Small intestine (tissue), 7 donors: ENCODE measurements around the gene SLCO4A1. TPM values are rescaled to one million over a fixed set of nuclear protein-coding genes. Genes with fewer than 3 reads are reported as not detected.
A peak's percentile ranks its signal among the peaks of the same experiment; 100 is the strongest.

Source experiments
- DNase-seq, 2 donors: peaks; one replicate each; pipeline versions ENCODE4 v3.0.0 to v3.0.0-alpha.2; 2013
- FAIRE-seq: peaks from 2 replicates; lab custom pipeline; 2012; peaks lifted over from hg19 to GRCh38; lab: Jason Lieb, UNC
- H3K27ac ChIP-seq, 3 donors: one replicate each; pipeline ENCODE4 v1.5.1; 2013; ENCODE audit warnings: low read length in 2 of 3, mild to moderate bottlenecking in 2 of 3, control low read depth in 1 of 3, inconsistent platforms in 1 of 3, low read depth in 1 of 3, moderate library complexity in 1 of 3
- H3K27me3 ChIP-seq, 3 donors: one replicate each; pipeline ENCODE4 v1.6.1; 2013; ENCODE audit warnings: low read length in 3 of 3, inconsistent platforms in 1 of 3; ENCODE audit not compliant: control insufficient read depth in 3 of 3, insufficient read depth in 3 of 3
- H3K36me3 ChIP-seq, 3 donors: one replicate each; pipeline ENCODE4 v1.6.1; 2013; ENCODE audit warnings: low read length in 3 of 3, inconsistent platforms in 1 of 3, low read depth in 1 of 3, mild to moderate bottlenecking in 1 of 3, moderate library complexity in 1 of 3; ENCODE audit not compliant: control insufficient read depth in 3 of 3, insufficient read depth in 2 of 3
- H3K4me1 ChIP-seq, 3 donors: one replicate each; pipeline ENCODE4 v1.6.1; 2013; ENCODE audit warnings: low read length in 2 of 3, inconsistent platforms in 1 of 3, low read depth in 1 of 3, mild to moderate bottlenecking in 1 of 3, moderate library complexity in 1 of 3; ENCODE audit not compliant: control insufficient read depth in 3 of 3, insufficient read depth in 2 of 3
- H3K4me3 ChIP-seq, 3 donors: one replicate each; pipeline ENCODE4 v1.5.1; 2013; ENCODE audit warnings: low read length in 3 of 3, control low read depth in 1 of 3, inconsistent platforms in 1 of 3, low read depth in 1 of 3, mild to moderate bottlenecking in 1 of 3, moderate library complexity in 1 of 3
- H3K9me3 ChIP-seq, 2 donors: one replicate each; pipeline ENCODE4 v1.6.1; 2013; ENCODE audit warnings: low read depth in 1 of 2, low read length in 1 of 2; ENCODE audit not compliant: control insufficient read depth in 2 of 2, insufficient read depth in 1 of 2
- WGBS, 3 donors: extraction: QIAGEN DNeasy Blood & Tissue Kit; methylation state at CpG; one replicate each; pipeline ENCODE4 v1.1.7; 2013; 5-methylcytosine and 5-hydroxymethylcytosine counted together
- polyA plus RNA-seq, 4 donors: library from polyadenylated mRNA; stranded (reverse) in 3 of 4; unstranded in 1 of 4; fragments of 200-250 nt in 3 of 4; fragments of 120-200 nt in 1 of 4; gene quantifications; one replicate each; pipeline versions ENCODE4 v1.2.1 to v1.2.3, GENCODE V29; 2013
- donor health status: healthy with polysubstance abuse.
- donor health status: control.
- donor health status: control.
- donor health status: Bipolar disorder and iron deficiency.
- donor health status: healthy.

Gene SLCO4A1
- polyA plus RNA-seq, 4 donors: 0.58 to 22.4 (median 3.5) TPM

GRCh38 chr20:62692176-62692575, 49.9 kb downstream of the SLCO4A1 start:
- no peak overlapping the region for H3K4me3 ChIP-seq
- no peaks in the 10 kb centered on the region for H3K27me3 ChIP-seq
- no peaks in the 10 kb centered on the region for H3K4me1 ChIP-seq
- FAIRE-seq: no peak
- H3K36me3 ChIP-seq: no peaks in the 10 kb centered on the region
- H3K9me3 ChIP-seq: no peaks in the 10 kb centered on the region
- WGBS, 3 donors: 75 to 85% (median 81%) methylated on average over 8 of the region's 8 CpGs
- DNase-seq: no peak
- H3K27ac ChIP-seq: peak overlapping the region in 1 of 3 donors; percentile 15

- Histone ChIP-seq H3K4me3 (no peak overlapping the region), H3K27ac (no peak overlapping the region), H3K27me3 (no peaks in the 10 kb centered on the region), H3K36me3 (no peaks in the 10 kb centered on the region), H3K9me3 (no peaks in the 10 kb centered on the region), H3K4me1 (no peaks in the 10 kb centered on the region)
- DNase-seq: no peak
- WGBS, 3 donors: 70 to 74% (median 73%) methylated on average over 22 of the region's 22 CpGs
- FAIRE-seq: no peak
These were observed 50.7 kb downstream of the SLCO4A1 start for GRCh38 chr20:62692801-62693523.

GRCh38 chr20:62693524-62693922, 51.2 kb downstream of the SLCO4A1 start:
- Histone ChIP-seq H3K36me3 (no peaks in the 10 kb centered on the region), H3K27ac (no peak overlapping the region), H3K4me1 (no peaks in the 10 kb centered on the region), H3K27me3 (no peaks in the 10 kb centered on the region), H3K9me3 (no peaks in the 10 kb centered on the region), H3K4me3 (no peak overlapping the region)
- WGBS, 3 donors: 32 to 69% (median 50%) methylated on average over 10 of the region's 10 CpGs
- DNase-seq: no peak
- FAIRE-seq: no peak

GRCh38 chr20:62694106-62694505, 51.8 kb downstream of the SLCO4A1 start:
- Histone ChIP-seq H3K9me3 (no peaks in the 10 kb centered on the region), H3K27ac (no peak overlapping the region), H3K27me3 (no peaks in the 10 kb centered on the region), H3K4me3 (no peak overlapping the region), H3K36me3 (no peaks in the 10 kb centered on the region), H3K4me1 (no peaks in the 10 kb centered on the region)
- no peak for DNase-seq
- FAIRE-seq: no peak
- 68 to 84% (median 69%) methylated on average over 10 of the region's 10 CpGs for WGBS, 3 donors

- DNase-seq: peak in 1 of 2 donors; percentile 24
- no peaks in the 10 kb centered on the region for H3K36me3 ChIP-seq
- H3K27me3 ChIP-seq: no peaks in the 10 kb centered on the region
- WGBS, 3 donors: 24 to 58% (median 32%) methylated on average over 15 of the region's 15 CpGs
- no peaks in the 10 kb centered on the region for H3K4me1 ChIP-seq
- FAIRE-seq: no peak
- no peaks in the 10 kb centered on the region for H3K9me3 ChIP-seq
- H3K4me3 ChIP-seq: no peak overlapping the region
- no peak overlapping the region for H3K27ac ChIP-seq
These were observed 52.6 kb downstream of the SLCO4A1 start for GRCh38 chr20:62694868-62695267.

GRCh38 chr20:62695448-62696414, 53.4 kb downstream of the SLCO4A1 start:
- Histone ChIP-seq H3K27me3 (no peaks in the 10 kb centered on the region), H3K27ac (no peak overlapping the region), H3K4me3 (no peak overlapping the region), H3K4me1 (no peaks in the 10 kb centered on the region), H3K36me3 (no peaks in the 10 kb centered on the region), H3K9me3 (no peaks in the 10 kb centered on the region)
- DNase-seq (no peak), FAIRE-seq (no peak)
- WGBS, 3 donors: 86 to 87% (median 86%) methylated on average over 32 of the region's 32 CpGs

- Histone ChIP-seq H3K4me3 (no peak overlapping the region), H3K27me3 (no peaks in the 10 kb centered on the region), H3K27ac (no peak overlapping the region), H3K9me3 (no peaks in the 10 kb centered on the region), H3K4me1 (no peaks in the 10 kb centered on the region), H3K36me3 (no peaks in the 10 kb centered on the region)
- no peak for FAIRE-seq
- WGBS, 3 donors: 74 to 81% (median 74%) methylated on average over 15 to 16 of the region's 16 CpGs
- DNase-seq: no peak
These were observed 54.2 kb downstream of the SLCO4A1 start for GRCh38 chr20:62696434-62696957.

- no peak for FAIRE-seq
- 77 to 91% (median 82%) methylated on average over 9 to 10 of the region's 10 CpGs for WGBS, 3 donors
- no peak overlapping the region for H3K4me3 ChIP-seq
These were observed 54.7 kb downstream of the SLCO4A1 start for GRCh38 chr20:62696989-62697388.

More at GRCh38 chr20:62696989-62697388, 54.7 kb downstream of the SLCO4A1 start:
- Histone ChIP-seq H3K9me3 (no peaks in the 10 kb centered on the region), H3K4me1 (no peaks in the 10 kb centered on the region), H3K27ac (no peak overlapping the region), H3K27me3 (no peaks in the 10 kb centered on the region), H3K36me3 (no peaks in the 10 kb centered on the region)
- DNase-seq: no peak
